H1 (cell line): ENCODE measurements around the gene GAS7. TPM values are rescaled to one million over a fixed set of nuclear protein-coding genes. Genes with fewer than 3 reads are reported as not detected.

Experiments
- CTCF ChIA-PET: fragments of 300-600 bp; sonication (Branson Sonifier 250); formaldehyde crosslinking; loops from one replicate; lab custom pipeline; 2021; ENCODE audit not compliant: partially characterized antibody; lab: Charles Lee
- POLR2A ChIA-PET: fragments of 300-600 bp; sonication (Branson Sonifier 250); formaldehyde crosslinking; loops from one replicate; lab custom pipeline; 2021; ENCODE audit warnings: inconsistent platforms; ENCODE audit not compliant: partially characterized antibody; lab: Charles Lee
- DNase-seq, 2 experiments: peaks; one replicate each; pipeline versions ENCODE4 v3.0.0 to v3.0.0-alpha.2; 2010 to 2022; ENCODE audit warnings: low spot score in 2 of 2, low read depth in 1 of 2, mixed read lengths in 1 of 2
- FAIRE-seq: peaks from 2 replicates; lab custom pipeline; 2011; peaks lifted over from hg19 to GRCh38; lab: Jason Lieb, UNC
- H2AFZ ChIP-seq: 2 replicates; pipeline ENCODE4 v1.8.1; 2012; ENCODE audit warnings: low read length, inconsistent platforms
- H2AK5ac ChIP-seq: 2 replicates; pipeline ENCODE4 v1.6.1; 2013; ENCODE audit warnings: low read depth, low read length
- H2BK120ac ChIP-seq: replicated peaks from 2 replicates; pipeline ENCODE3; 2013; ENCODE audit warnings: low read depth, low read length, inconsistent platforms
- H2BK12ac ChIP-seq: 2 replicates; pipeline ENCODE4 v1.6.1; 2013; ENCODE audit warnings: low read depth, low read length
- H2BK15ac ChIP-seq: 2 replicates; pipeline ENCODE4 v1.6.1; 2013; ENCODE audit warnings: low read length
- H2BK20ac ChIP-seq: 2 replicates; pipeline ENCODE4 v1.6.1; 2013; ENCODE audit warnings: low read length
- H2BK5ac ChIP-seq: 2 replicates; pipeline ENCODE4 v1.6.1; 2013; ENCODE audit warnings: low read depth, low read length
- H3K14ac ChIP-seq: 2 replicates; pipeline ENCODE4 v1.6.1; 2013; ENCODE audit warnings: inconsistent platforms; ENCODE audit not compliant: insufficient read length
- H3K18ac ChIP-seq: 2 replicates; pipeline ENCODE4 v1.6.1; 2013; ENCODE audit warnings: low read length; ENCODE audit errors: extremely low read depth
- H3K23ac ChIP-seq: 2 replicates; pipeline ENCODE4 v1.6.1; 2013; ENCODE audit warnings: inconsistent platforms; ENCODE audit not compliant: insufficient read length
- H3K23me2 ChIP-seq: 2 replicates; pipeline ENCODE4 v1.6.1; 2013; ENCODE audit warnings: low read depth, low read length
- H3K27ac ChIP-seq: 2 replicates; pipeline ENCODE4 v1.6.1; 2011; ENCODE audit warnings: low read depth, low read length, inconsistent platforms
- H3K27me3 ChIP-seq, 4 experiments: replicated peaks in 1 of 4; 1 replicate in 1 of 4; 2 replicates in 3 of 4; pipeline versions ENCODE4 v1.6.1 to v1.8.1; 2011 to 2013; ENCODE audit warnings: low read length in 3 of 4, mild to moderate bottlenecking in 3 of 4, inconsistent platforms in 2 of 4, mixed read lengths in 2 of 4, moderate library complexity in 1 of 4; ENCODE audit not compliant: control insufficient read depth in 3 of 4, insufficient read depth in 3 of 4; ENCODE audit errors: extremely low read depth in 1 of 4
- H3K36me3 ChIP-seq, 4 experiments: 2 replicates each; pipeline versions ENCODE4 v1.6.1 to v1.8.1; 2011 to 2013; ENCODE audit warnings: mild to moderate bottlenecking in 4 of 4, low read length in 3 of 4, moderate library complexity in 2 of 4, control low read depth in 1 of 4, inconsistent platforms in 1 of 4; ENCODE audit not compliant: insufficient read depth in 4 of 4, control insufficient read depth in 2 of 4
- H3K4ac ChIP-seq: replicated peaks from 2 replicates; pipeline ENCODE3; 2013; ENCODE audit warnings: low read length, low read depth, mixed read lengths, inconsistent platforms; ENCODE audit not compliant: insufficient read length
- H3K4me1 ChIP-seq, 4 experiments: replicated peaks in 1 of 4; 1 replicate in 1 of 4; 2 replicates in 3 of 4; pipeline versions ENCODE4 v1.6.1 to v1.8.1; 2011 to 2013; ENCODE audit warnings: low read length in 3 of 4, inconsistent platforms in 2 of 4, mixed read lengths in 1 of 4; ENCODE audit not compliant: insufficient read depth in 4 of 4, control insufficient read depth in 3 of 4
- H3K4me2 ChIP-seq, 2 experiments: 2 replicates each; pipeline versions ENCODE4 v1.6.1 to v1.8.1; 2011 to 2013; ENCODE audit warnings: low read depth in 2 of 2, low read length in 2 of 2, control low read depth in 1 of 2, inconsistent platforms in 1 of 2, mild to moderate bottlenecking in 1 of 2; ENCODE audit not compliant: insufficient read depth in 1 of 2
- H3K4me3 ChIP-seq, 4 experiments: fragments of 200-600, 300-600 bp in 1 of 4; sonication (generic), shearing (Covaris generic), sonication (Bioruptor Twin) in 1 of 4; 2 replicates each; pipeline versions ENCODE4 v1.5.1 to v1.8.1; 2011 to 2016; ENCODE audit warnings: low read length in 4 of 4, low read depth in 3 of 4, control low read depth in 2 of 4, inconsistent platforms in 2 of 4, mild to moderate bottlenecking in 2 of 4, mixed read lengths in 1 of 4, moderate library complexity in 1 of 4; ENCODE audit not compliant: insufficient read depth in 2 of 4; ENCODE audit errors: extremely low read depth in 1 of 4
- H3K56ac ChIP-seq: replicated peaks from 2 replicates; pipeline ENCODE3; 2013; ENCODE audit warnings: low read depth, mild to moderate bottlenecking, mixed read lengths, low read length, inconsistent platforms; ENCODE audit not compliant: insufficient read length
- H3K79me1 ChIP-seq: 2 replicates; pipeline ENCODE4 v1.6.1; 2013; ENCODE audit warnings: low read depth, low read length, control low read depth
- H3K79me2 ChIP-seq, 2 experiments: 2 replicates each; pipeline versions ENCODE4 v1.6.1 to v1.8.1; 2012 to 2013; ENCODE audit warnings: low read length in 2 of 2, mild to moderate bottlenecking in 2 of 2, inconsistent platforms in 1 of 2; ENCODE audit not compliant: insufficient read depth in 2 of 2, control insufficient read depth in 1 of 2
- H3K9ac ChIP-seq, 4 experiments: replicated peaks in 1 of 4; 1 replicate in 1 of 4; 2 replicates in 3 of 4; pipeline versions ENCODE4 v1.6.1 to v1.8.1; 2011 to 2013; ENCODE audit warnings: low read depth in 3 of 4, low read length in 3 of 4, control low read depth in 2 of 4, mild to moderate bottlenecking in 2 of 4, moderate library complexity in 2 of 4, inconsistent platforms in 1 of 4; ENCODE audit errors: extremely low read depth in 1 of 4
- H3K9me3 ChIP-seq, 2 experiments: 2 replicates each; pipeline versions ENCODE4 v1.6.1 to v1.8.1; 2012 to 2013; ENCODE audit warnings: mild to moderate bottlenecking in 2 of 2, moderate library complexity in 2 of 2, control low read depth in 1 of 2, inconsistent platforms in 1 of 2, low read depth in 1 of 2, low read length in 1 of 2, mixed read lengths in 1 of 2; ENCODE audit not compliant: insufficient read depth in 2 of 2
- H4K20me1 ChIP-seq, 2 experiments: replicated peaks in 1 of 2; 2 replicates each; pipeline versions ENCODE3 to v1.8.1; 2011 to 2013; ENCODE audit warnings: inconsistent platforms in 2 of 2, low read length in 2 of 2, mild to moderate bottlenecking in 1 of 2; ENCODE audit not compliant: insufficient read depth in 2 of 2, control insufficient read depth in 1 of 2
- H4K5ac ChIP-seq: 2 replicates; pipeline ENCODE4 v1.6.1; 2013; ENCODE audit warnings: low read length, low read depth, mixed read lengths, inconsistent platforms; ENCODE audit not compliant: insufficient read length
- H4K8ac ChIP-seq: 2 replicates; pipeline ENCODE4 v1.8.0; 2013; ENCODE audit warnings: mild to moderate bottlenecking, moderate library complexity, low read length, inconsistent platforms; ENCODE audit not compliant: insufficient read depth; ENCODE audit errors: extremely low read depth
- H4K91ac ChIP-seq: replicated peaks from 2 replicates; pipeline ENCODE3; 2013; ENCODE audit warnings: low read length, mixed read lengths, inconsistent platforms; ENCODE audit not compliant: insufficient read length
- CBX5 ChIP-seq: fragments of 300-800, 300-1000 bp; sonication (generic); IDR thresholded peaks from 2 replicates; pipeline ENCODE4 v1.7.1; 2016; ENCODE audit warnings: antibody characterized with exemption, low read length, low read depth
- EGR1 ChIP-seq: IDR thresholded peaks from 2 replicates; pipeline ENCODE4 v1.6.1; 2011; ENCODE audit warnings: low read depth, low read length, borderline replicate concordance
- GABPA ChIP-seq: IDR thresholded peaks from 2 replicates; pipeline ENCODE4 v1.6.1; 2011; ENCODE audit warnings: mild to moderate bottlenecking, low read length, moderate library complexity, borderline replicate concordance; ENCODE audit not compliant: insufficient read depth
- HDAC2 ChIP-seq, 2 experiments: fragments of 300-600 bp in 1 of 2; sonication (generic) in 1 of 2; IDR thresholded peaks; 2 replicates each; pipeline ENCODE4 v1.6.1; 2011 to 2012; ENCODE audit warnings: low read depth in 2 of 2, low read length in 2 of 2, mild to moderate bottlenecking in 2 of 2, moderate library complexity in 2 of 2, borderline replicate concordance in 1 of 2, inconsistent platforms in 1 of 2
- HDAC6 ChIP-seq: IDR thresholded peaks from one replicate; pipeline ENCODE4 v1.7.1; 2012; ENCODE audit warnings: low read depth, mild to moderate bottlenecking, inconsistent platforms, low read length, moderate library complexity
- KDM1A ChIP-seq: fragments of 200-600, 300-600 bp; sonication (generic); IDR thresholded peaks from 2 replicates; pipeline ENCODE4 v1.7.1; 2016; ENCODE audit warnings: mild to moderate bottlenecking, low read length, borderline replicate concordance
- KDM5A ChIP-seq: fragments of 200-600 bp; IDR thresholded peaks from 2 replicates; pipeline ENCODE4 v1.7.1; 2012; ENCODE audit warnings: mild to moderate bottlenecking, low read length, inconsistent platforms, mixed read lengths
- SIN3A ChIP-seq, 2 experiments: IDR thresholded peaks in 1 of 2; conservative IDR thresholded peaks in 1 of 2; 2 replicates each; pipeline ENCODE4 v1.6.1; 2011 to 2012; ENCODE audit warnings: low read length in 2 of 2, improper control_type of control experiment in 1 of 2, low read depth in 1 of 2, mild to moderate bottlenecking in 1 of 2
- SP2 ChIP-seq: IDR thresholded peaks from 2 replicates; pipeline ENCODE4 v1.6.1; 2012; ENCODE audit warnings: mild to moderate bottlenecking, low read length, inconsistent platforms
- SRF ChIP-seq: IDR thresholded peaks from 2 replicates; pipeline ENCODE4 v1.6.1; 2011; ENCODE audit warnings: mild to moderate bottlenecking, low read depth, low read length, moderate library complexity
- WGBS, 2 experiments: shearing (Covaris generic) in 1 of 2; methylation state at CpG; one replicate each; pipeline versions ENCODE4 v1.1.6 to v1.1.7; 2013 to 2015; ENCODE audit warnings: low lambda C conversion rate in 2 of 2, mixed read lengths in 2 of 2, inconsistent platforms in 1 of 2, low coverage in 1 of 2, missing lambda C conversion rate in 1 of 2; ENCODE audit not compliant: insufficient replicate concordance in 2 of 2, insufficient coverage in 1 of 2, insufficient read length in 1 of 2; ENCODE audit errors: extremely low coverage in 1 of 2, missing lambda C conversion rate in 1 of 2; 5-methylcytosine and 5-hydroxymethylcytosine counted together
- polyA plus RNA-seq, 7 experiments: library from polyadenylated mRNA; depleted of rRNA in 3 of 7; stranded (reverse) in 5 of 7; unstranded in 2 of 7; fragments of >200 nt in 5 of 7; fragments of 200-250 nt in 2 of 7; gene quantifications; 1 replicate in 5 of 7; 2 replicates in 1 of 7; 4 replicates in 1 of 7; pipeline versions ENCODE4 v1.2.1 to v1.2.3, GENCODE V29; 2011 to 2013; ENCODE audit warnings: missing spikeins in 2 of 7, mixed read lengths in 2 of 7
- total RNA-seq: library from RNA; stranded (reverse); fragmentation: NEBNext Ultra II Directional; extraction: Animal tissue kit (Norgen Biotek cat#: 25700); gene quantifications from 2 replicates; pipeline ENCODE4 v1.2.1, GENCODE V29; 2021

Gene GAS7
- total and polyA plus RNA-seq, 2 of the 8 experiments (the other 6 are each of a cell fraction or from before 2014, with no cell fraction given): 5.0 to 14.5 TPM

GRCh38 chr17:10173913-10174312 lies 24.5 kb downstream of the GAS7 start:
- Histone ChIP-seq H3K4me1 (peaks cover 8 to 22% (median 17%) of the 10 kb centered on the region in 4 experiments), H2AK5ac (no peak overlapping the region), H3K9me3 (peaks cover 0 to 4% of the 10 kb centered on the region in 2 experiments; a peak in 1 of 4 replicates), H3K79me1 (0 out of 2 replicates have a peak, but pooled peaks cover 3% of the 10 kb centered on the region), H2BK120ac (no peak overlapping the region), H2BK15ac (no peak overlapping the region), H4K8ac (no peak overlapping the region), H4K20me1 (no peaks in the 10 kb centered on the region), H3K23me2 (0 out of 2 replicates have a peak, but pooled peaks cover 6% of the 10 kb centered on the region), H3K14ac (no peak overlapping the region), H4K91ac (no peak overlapping the region), H2BK12ac (no peak overlapping the region), H3K4ac (no peak overlapping the region), H3K23ac (no peak overlapping the region), H2AFZ (no peak overlapping the region), H3K9ac (no peak overlapping the region), H3K56ac (no peak overlapping the region), H3K36me3 (no peaks in the 10 kb centered on the region), H3K79me2 (no peaks in the 10 kb centered on the region), H3K27ac (no peak overlapping the region), H4K5ac (no peak overlapping the region), H3K18ac (no peak overlapping the region), H3K4me3 (no peak overlapping the region), H2BK5ac (no peak overlapping the region), H3K27me3 (no peaks in the 10 kb centered on the region; a peak in 1 of 7 replicates), H2BK20ac (no peak overlapping the region), H3K4me2 (no peak overlapping the region)
- 76% methylated on average over 3 of the region's 3 CpGs; no CpG with 5 or more reads in 1 of the 2 experiments for WGBS, 2 experiments
- TF ChIP-seq SRF: no peak
- no peak for TF ChIP-seq EGR1
- no peak for TF ChIP-seq GABPA
- TF ChIP-seq HDAC6: no peak
- no peak for TF ChIP-seq SP2
- TF ChIP-seq HDAC2 (IDR thresholded peaks at IDR 0.05; ENCODE audit: borderline replicate concordance in 1 of 2, low read depth in 2 of 2, low read length in 2 of 2): no peak
- no peak for TF ChIP-seq KDM5A
- TF ChIP-seq SIN3A (conservative IDR thresholded peaks at IDR 0.05 in 1 of 2, IDR thresholded peaks at IDR 0.05 in 1 of 2; ENCODE audit: low read depth in 1 of 2, low read length in 2 of 2): no peak
- no peak for TF ChIP-seq CBX5
- TF ChIP-seq KDM1A: no peak
- FAIRE-seq (no peak), DNase-seq (no peak)
- ChIA-PET POLR2A (no interaction called here), CTCF (interaction anchor here (1.3 to 2.1 kb wide), 2 partner anchors 11 to 246 kb away, joined by 3 to 5 read pairs; no protein-coding TSS in a partner anchor)
